ENCODE results near the gene KCNQ5. TPM values are rescaled to one million over a fixed set of nuclear protein-coding genes. Genes with fewer than 3 reads are reported as not detected.

The KCNQ5 gene
- total RNA-seq, 1 experiment from 2014 or later = 4.8 TPM

GRCh38 chr6:73242001-73242400 lies 620.1 kb downstream of the KCNQ5 start:
- DNase-seq (ENCODE audit: low read depth) = no peak

Measured in M059J (cell line).